Ascending aorta (tissue), 2 donors: ENCODE results near the gene SSC4D. TPM values are rescaled to one million over a fixed set of nuclear protein-coding genes. Genes with fewer than 3 reads are reported as not detected.
"Not testable (repeated sequence)": the region's sequence is repeated elsewhere in the genome, so short reads cannot be mapped to it uniquely, and the experiment has no call there.

Experiments
- DNase-seq, 2 donors: peaks; one replicate each; pipeline ENCODE4 v3.0.0-alpha.2; 2019; ENCODE audit warnings: low spot score in 2 of 2
- H3K27ac ChIP-seq, 2 donors: fragments of 200-600 bp; sonication (generic); one replicate each; pipeline ENCODE4 v1.5.1; 2016 to 2017; ENCODE audit warnings: mild to moderate bottlenecking in 1 of 2
- H3K27me3 ChIP-seq: fragments of 200-600 bp; sonication (generic); one replicate; pipeline ENCODE4 v1.5.1; 2017
- H3K36me3 ChIP-seq, 2 donors: fragments of 200-600 bp; sonication (generic); one replicate each; pipeline ENCODE4 v1.5.1; 2016
- H3K4me1 ChIP-seq, 2 donors: fragments of 200-600 bp; sonication (generic); one replicate each; pipeline ENCODE4 v1.5.1; 2016 to 2017; ENCODE audit warnings: mild to moderate bottlenecking in 1 of 2
- H3K4me3 ChIP-seq, 2 donors: fragments of 200-600 bp; sonication (generic); one replicate each; pipeline ENCODE4 v1.5.1; 2016 to 2017; ENCODE audit warnings: mild to moderate bottlenecking in 1 of 2
- H3K9me3 ChIP-seq, 2 donors: fragments of 200-600 bp; sonication (generic); one replicate each; pipeline ENCODE4 v1.5.1; 2016
- intact Hi-C: fragments of 100-400 bp; cut with DNase I; formaldehyde crosslinking; loops from one replicate; pipeline ENCODE4 v1.15.1; 2023
- total RNA-seq: library from RNA; depleted of rRNA; stranded (reverse); fragments of >200 nt; gene quantifications from one replicate; pipeline ENCODE4 v1.1.0, GENCODE V29; 2016
- TF ChIP-seq, protein P1 (sequence below), 3 experiments: fragments of 200-600 bp in 2 of 3; fragments of 450-650 bp in 1 of 3; sonication (generic) in 2 of 3; IDR thresholded peaks; one replicate each; pipeline ENCODE4 v1.5.1; 2016 to 2019; ENCODE audit warnings: antibody characterized with exemption in 3 of 3, mild to moderate bottlenecking in 1 of 3, moderate library complexity in 1 of 3

The SSC4D gene
- total RNA-seq, 1 donor from 2014 or later = not detected

DNA sequence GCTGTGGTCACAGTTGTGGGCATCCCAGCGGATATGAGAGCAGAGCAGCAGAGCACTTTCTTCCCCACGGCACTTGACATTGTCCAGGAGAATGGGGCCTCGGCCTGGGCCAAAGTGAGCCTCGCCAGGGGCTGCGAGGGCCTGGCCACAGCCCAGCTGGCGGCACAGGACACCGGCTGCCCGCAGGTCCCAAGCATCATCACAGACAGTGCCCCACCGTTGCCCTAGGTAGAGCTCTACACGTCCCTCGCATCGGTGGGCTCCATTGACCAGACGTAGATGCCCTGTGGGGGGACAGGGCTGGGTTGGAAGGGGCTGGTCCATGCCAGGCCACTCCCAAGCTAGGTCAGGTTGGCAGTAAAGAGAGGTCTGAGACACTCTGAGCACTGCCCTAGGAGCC lies 19.4 kb downstream of the SSC4D start:
- no peaks in the 10 kb centered on the region for H3K36me3 ChIP-seq
- TF ChIP-seq, protein P1, sequence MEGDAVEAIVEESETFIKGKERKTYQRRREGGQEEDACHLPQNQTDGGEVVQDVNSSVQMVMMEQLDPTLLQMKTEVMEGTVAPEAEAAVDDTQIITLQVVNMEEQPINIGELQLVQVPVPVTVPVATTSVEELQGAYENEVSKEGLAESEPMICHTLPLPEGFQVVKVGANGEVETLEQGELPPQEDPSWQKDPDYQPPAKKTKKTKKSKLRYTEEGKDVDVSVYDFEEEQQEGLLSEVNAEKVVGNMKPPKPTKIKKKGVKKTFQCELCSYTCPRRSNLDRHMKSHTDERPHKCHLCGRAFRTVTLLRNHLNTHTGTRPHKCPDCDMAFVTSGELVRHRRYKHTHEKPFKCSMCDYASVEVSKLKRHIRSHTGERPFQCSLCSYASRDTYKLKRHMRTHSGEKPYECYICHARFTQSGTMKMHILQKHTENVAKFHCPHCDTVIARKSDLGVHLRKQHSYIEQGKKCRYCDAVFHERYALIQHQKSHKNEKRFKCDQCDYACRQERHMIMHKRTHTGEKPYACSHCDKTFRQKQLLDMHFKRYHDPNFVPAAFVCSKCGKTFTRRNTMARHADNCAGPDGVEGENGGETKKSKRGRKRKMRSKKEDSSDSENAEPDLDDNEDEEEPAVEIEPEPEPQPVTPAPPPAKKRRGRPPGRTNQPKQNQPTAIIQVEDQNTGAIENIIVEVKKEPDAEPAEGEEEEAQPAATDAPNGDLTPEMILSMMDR (IDR thresholded peaks at IDR 0.05) = no peak
- H3K27me3 ChIP-seq = no peaks in the 10 kb centered on the region
- H3K4me3 ChIP-seq = no peak overlapping the region
- no peak for DNase-seq
- peaks cover 0 to 6% of the 10 kb centered on the region in 2 donors for H3K4me1 ChIP-seq
- no peak overlapping the region for H3K27ac ChIP-seq
- intact Hi-C loops = no loop called here
- no peaks in the 10 kb centered on the region for H3K9me3 ChIP-seq

DNA sequence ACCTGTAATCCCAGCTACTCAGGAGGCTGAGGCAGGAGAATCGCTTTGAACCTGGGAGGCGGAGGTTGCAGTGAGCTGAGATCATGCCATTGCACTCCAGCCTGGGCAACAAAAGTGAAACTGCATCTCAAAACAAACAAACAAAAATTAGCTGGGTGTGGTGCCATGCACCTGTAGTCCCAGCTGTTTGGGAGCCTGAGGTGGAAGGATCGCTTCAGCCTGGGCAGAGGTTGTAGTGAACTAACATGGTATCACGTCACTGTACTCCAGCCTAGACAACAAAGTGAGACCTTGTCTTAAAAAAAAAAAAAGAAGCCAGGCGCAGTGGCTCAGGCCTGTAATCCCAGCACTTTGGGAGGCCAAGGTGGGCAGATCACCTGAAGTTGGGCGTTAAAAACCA lies 21.7 kb downstream of the SSC4D start:
- H3K4me3 ChIP-seq, H3K27ac ChIP-seq, intact Hi-C loops, H3K9me3 ChIP-seq, DNase-seq, H3K4me1 ChIP-seq, H3K36me3 ChIP-seq, H3K27me3 ChIP-seq: not testable (repeated sequence)

DNA sequence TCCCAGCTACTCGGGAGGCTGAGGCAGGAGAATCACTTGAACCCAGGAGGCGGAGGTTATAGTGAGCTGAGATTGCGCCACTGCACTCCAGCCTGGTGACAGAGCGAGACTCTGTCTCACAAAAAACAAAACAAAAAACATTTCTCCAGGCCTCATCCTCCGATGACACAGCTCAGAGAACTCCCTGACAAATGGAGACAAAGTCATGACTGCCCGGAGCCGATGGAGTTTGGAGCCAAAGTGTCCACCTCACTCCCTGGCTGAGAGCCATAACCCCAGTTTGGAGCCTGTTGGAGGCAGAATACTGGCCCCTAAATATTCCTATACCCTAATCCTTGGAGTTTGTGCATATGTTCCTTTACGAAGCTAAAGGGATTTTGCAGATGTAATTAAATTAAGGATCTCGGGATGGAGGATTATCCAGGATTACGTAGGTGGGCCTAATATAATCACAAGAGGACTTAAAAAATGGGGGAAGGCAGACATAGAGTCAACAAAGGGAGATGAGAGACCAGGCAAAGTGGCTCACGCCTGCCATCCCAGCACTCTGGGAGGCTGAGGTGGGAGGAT lies 22.7 kb downstream of the SSC4D start:
- intact Hi-C loops = no loop called here
- TF ChIP-seq, protein P1 (IDR thresholded peaks at IDR 0.05) = no peak
- Histone ChIP-seq H3K27me3 (no peaks in the 10 kb centered on the region), H3K27ac (no peak overlapping the region), H3K36me3 (no peaks in the 10 kb centered on the region), H3K9me3 (no peaks in the 10 kb centered on the region), H3K4me1 (no peaks in the 10 kb centered on the region), H3K4me3 (no peak overlapping the region)
- no peak for DNase-seq

DNA sequence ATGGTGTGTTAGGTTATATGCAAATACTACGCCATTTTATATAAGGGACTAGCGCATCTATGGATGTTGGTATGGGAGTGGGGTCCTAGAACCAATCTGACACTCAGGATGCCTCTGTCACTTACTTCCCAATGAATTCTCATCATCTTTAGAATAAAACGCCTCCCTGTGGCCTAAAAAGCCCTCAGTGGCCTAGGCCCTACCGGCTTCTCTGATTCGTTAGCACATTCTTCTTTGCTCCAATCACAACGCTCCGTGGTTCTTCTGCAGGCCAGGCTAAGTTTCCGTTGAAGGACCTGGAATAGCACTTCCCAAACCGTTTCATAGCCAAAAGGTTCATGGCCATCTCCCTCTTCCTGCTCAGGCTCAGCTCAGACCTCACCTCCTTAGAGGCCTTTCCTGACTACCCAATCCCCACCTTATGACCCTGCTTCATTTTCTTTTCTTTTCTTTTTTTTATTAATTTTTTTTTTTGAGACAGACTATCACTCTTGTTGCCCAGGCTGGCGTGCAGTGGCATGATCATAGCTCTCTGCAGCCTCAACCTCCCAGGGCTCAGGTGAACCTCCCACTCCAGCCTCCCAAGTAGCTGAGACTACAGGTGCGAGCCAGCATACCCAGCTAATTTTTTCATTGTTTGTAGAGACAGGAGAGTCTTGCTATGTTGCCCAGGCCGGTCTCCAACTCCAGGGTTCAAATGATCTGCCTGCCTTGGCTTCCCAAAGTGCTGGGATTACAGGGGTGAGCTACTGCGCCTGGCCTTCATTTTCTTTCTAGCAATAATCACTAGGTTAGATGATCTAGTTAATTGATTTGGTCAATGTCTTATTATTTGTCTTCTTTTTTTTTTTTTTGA lies 26.2 kb downstream of the SSC4D start:
- peaks cover 3 to 25% of the 10 kb centered on the region in 2 donors for H3K4me1 ChIP-seq
- no peak overlapping the region for H3K4me3 ChIP-seq
- TF ChIP-seq, protein P1 (IDR thresholded peaks at IDR 0.05) = no peak
- intact Hi-C loops = no loop called here
- no peaks in the 10 kb centered on the region for H3K36me3 ChIP-seq
- no peak for DNase-seq
- no peaks in the 10 kb centered on the region for H3K9me3 ChIP-seq
- no peak overlapping the region for H3K27ac ChIP-seq
- no peaks in the 10 kb centered on the region for H3K27me3 ChIP-seq

DNA sequence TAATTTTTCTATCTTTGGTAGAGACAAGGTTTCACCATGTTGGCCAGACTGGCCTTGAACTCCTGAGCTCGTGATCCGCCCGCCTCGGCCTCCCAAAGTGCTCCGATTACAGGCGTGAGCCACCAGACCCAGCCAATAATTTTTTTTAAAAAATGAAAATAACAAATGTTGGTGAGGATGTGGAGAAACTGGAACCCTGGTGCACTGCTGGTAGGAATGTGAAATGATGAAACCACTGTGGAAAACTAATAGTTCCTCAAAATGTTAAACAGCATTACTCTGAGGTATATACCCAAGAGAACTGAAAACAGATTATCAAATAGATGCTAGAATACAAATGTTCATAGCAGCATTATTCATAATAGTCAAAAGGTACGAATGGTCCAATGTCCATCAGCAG lies 27.7 kb downstream of the SSC4D start:
- Histone ChIP-seq H3K9me3 (no peaks in the 10 kb centered on the region), H3K27ac (no peak overlapping the region), H3K27me3 (no peaks in the 10 kb centered on the region), H3K4me1 (peaks cover 3 to 25% of the 10 kb centered on the region in 2 donors), H3K36me3 (no peaks in the 10 kb centered on the region), H3K4me3 (no peak overlapping the region)
- TF ChIP-seq, protein P1 (IDR thresholded peaks at IDR 0.05) = no peak
- intact Hi-C loops = no loop called here
- DNase-seq = no peak

DNA sequence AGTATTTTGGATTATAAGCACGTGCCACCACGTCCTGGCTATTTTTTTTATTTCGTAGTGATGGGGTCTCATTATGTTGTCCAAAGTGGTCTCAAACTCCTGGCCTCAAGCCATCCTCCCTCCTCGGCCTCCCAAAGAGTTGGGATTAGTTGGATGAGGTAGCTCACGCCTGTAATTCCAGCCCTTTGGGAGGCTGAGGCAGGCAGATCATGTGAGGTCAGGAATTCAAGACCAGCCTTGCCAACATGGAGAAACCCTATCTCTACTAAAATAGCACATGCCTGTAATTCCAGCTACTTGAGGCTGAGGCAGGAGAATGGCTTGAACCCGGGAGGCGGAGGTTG lies 28.9 kb downstream of the SSC4D start:
- peak in 1 of 2 donors; percentile 72 for DNase-seq
- H3K36me3 ChIP-seq = no peaks in the 10 kb centered on the region
- peaks cover 3 to 25% of the 10 kb centered on the region in 2 donors for H3K4me1 ChIP-seq
- TF ChIP-seq, protein P1 (IDR thresholded peaks at IDR 0.05) = no peak
- peak overlapping the region; percentile 94 to 95 for H3K27ac ChIP-seq
- intact Hi-C loops = no loop called here
- H3K9me3 ChIP-seq = no peaks in the 10 kb centered on the region
- H3K4me3 ChIP-seq = peak overlapping the region; percentile 32 to 51
- no peaks in the 10 kb centered on the region for H3K27me3 ChIP-seq
